DND-41 (cell line): ENCODE measurements around the gene KMT5C.
"Not testable (repeated sequence)": the region's sequence is repeated elsewhere in the genome, so short reads cannot be mapped to it uniquely, and the experiment has no call there.

Experiments
- ATAC-seq: fragments of 200-7000 bp; cut with Tn5 transposase; 3 replicates; pipeline ENCODE4 v1.9.1; 2021; ENCODE audit warnings: low read depth; ENCODE audit not compliant: insufficient read depth
- DNase-seq: peaks from one replicate; pipeline ENCODE4 v3.0.0-alpha.2; 2020
- H2AFZ ChIP-seq: 2 replicates; pipeline ENCODE4 v1.6.0; 2012; ENCODE audit warnings: low read depth, low read length
- H3K27ac ChIP-seq: 2 replicates; pipeline ENCODE4 v1.5.1; 2012; ENCODE audit warnings: low read length, inconsistent platforms
- H3K27me3 ChIP-seq: fragments of 200-600 bp; sonication (generic); 2 replicates; pipeline ENCODE4 v1.6.0; 2012; ENCODE audit warnings: low read length, mild to moderate bottlenecking, inconsistent platforms; ENCODE audit not compliant: insufficient read depth, poor library complexity
- H3K36me3 ChIP-seq: 2 replicates; pipeline ENCODE4 v1.5.1; 2012; ENCODE audit warnings: low read length, inconsistent platforms; ENCODE audit not compliant: insufficient read depth
- H3K4me1 ChIP-seq: 2 replicates; pipeline ENCODE4 v1.5.1; 2012; ENCODE audit warnings: mild to moderate bottlenecking, low read length; ENCODE audit not compliant: insufficient read depth
- H3K4me2 ChIP-seq: 2 replicates; pipeline ENCODE4 v1.6.0; 2012; ENCODE audit warnings: mild to moderate bottlenecking, moderate library complexity, low read length, inconsistent platforms; ENCODE audit not compliant: insufficient read depth
- H3K4me3 ChIP-seq, 2 experiments: fragments of 200-600 bp in 1 of 2; shearing (Covaris generic) in 1 of 2; 2 replicates each; pipeline ENCODE4 v1.5.1; 2012 to 2016; ENCODE audit warnings: inconsistent platforms in 2 of 2, low read length in 2 of 2, mild to moderate bottlenecking in 2 of 2, low read depth in 1 of 2, moderate library complexity in 1 of 2
- H3K79me2 ChIP-seq: 2 replicates; pipeline ENCODE4 v1.6.0; 2012; ENCODE audit warnings: low read length, inconsistent platforms; ENCODE audit not compliant: insufficient read depth
- H3K9ac ChIP-seq: 2 replicates; pipeline ENCODE4 v1.6.0; 2012; ENCODE audit warnings: low read depth, mild to moderate bottlenecking, inconsistent platforms, low read length, moderate library complexity
- H3K9me3 ChIP-seq: 2 replicates; pipeline ENCODE4 v1.5.1; 2012; ENCODE audit warnings: low read length, moderate library complexity, mild to moderate bottlenecking, inconsistent platforms; ENCODE audit not compliant: insufficient read depth, severe bottlenecking
- H4K20me1 ChIP-seq: 2 replicates; pipeline ENCODE4 v1.6.0; 2012; ENCODE audit warnings: low read length; ENCODE audit not compliant: insufficient read depth
- CTCF ChIP-seq: IDR thresholded peaks from 2 replicates; pipeline ENCODE4 v1.5.1; 2012; ENCODE audit warnings: borderline replicate concordance, low read length, moderate library complexity, mild to moderate bottlenecking; ENCODE audit not compliant: poor library complexity, severe bottlenecking; ENCODE audit errors: extremely low read depth
- EZH2 ChIP-seq: IDR thresholded peaks from 3 replicates; pipeline ENCODE4 v1.6.1; 2012; ENCODE audit warnings: borderline replicate concordance, low read depth, mild to moderate bottlenecking, moderate library complexity, low read length, inconsistent platforms; ENCODE audit not compliant: severe bottlenecking

The KMT5C gene

GRCh38 chr19:55321466-55322137 is 18.1 kb upstream of the KMT5C start:
- Histone ChIP-seq H3K27me3 (no peaks in the 10 kb centered on the region), H3K79me2 (no peaks in the 10 kb centered on the region), H3K4me3 (no peak overlapping the region), H3K9ac (no peak overlapping the region), H3K4me1 (no peaks in the 10 kb centered on the region), H4K20me1 (no peaks in the 10 kb centered on the region), H3K27ac (no peak overlapping the region), H3K4me2 (no peak overlapping the region), H2AFZ (no peak overlapping the region), H3K36me3 (no peaks in the 10 kb centered on the region), H3K9me3 (no peaks in the 10 kb centered on the region)
- ATAC-seq = no peak
- no peak for DNase-seq
- TF ChIP-seq EZH2 = no peak
- TF ChIP-seq CTCF = no peak

GRCh38 chr19:55322204-55322885 is 17.3 kb upstream of the KMT5C start:
- DNase-seq (no peak), ATAC-seq (no peak)
- H3K27ac ChIP-seq = no peak overlapping the region
- H3K27me3 ChIP-seq = no peaks in the 10 kb centered on the region
- no peak overlapping the region; the same call in 1 of the 2 replicates for H2AFZ ChIP-seq
- no peak overlapping the region for H3K4me2 ChIP-seq
- H3K9ac ChIP-seq = no peak overlapping the region
- no peak overlapping the region for H3K4me3 ChIP-seq
- no peaks in the 10 kb centered on the region for H3K4me1 ChIP-seq
- TF ChIP-seq CTCF = no peak
- TF ChIP-seq EZH2 = no peak
- no peaks in the 10 kb centered on the region for H4K20me1 ChIP-seq
- no peaks in the 10 kb centered on the region for H3K79me2 ChIP-seq
- H3K9me3 ChIP-seq = no peaks in the 10 kb centered on the region
- H3K36me3 ChIP-seq = no peaks in the 10 kb centered on the region

- H4K20me1 ChIP-seq = no peaks in the 10 kb centered on the region
- ATAC-seq = no peak
- H3K36me3 ChIP-seq = no peaks in the 10 kb centered on the region
- no peaks in the 10 kb centered on the region for H3K4me1 ChIP-seq
- H3K27ac ChIP-seq = no peak overlapping the region
- H3K4me2 ChIP-seq = no peak overlapping the region
- no peak overlapping the region for H3K4me3 ChIP-seq
- no peak overlapping the region for H2AFZ ChIP-seq
- no peak for DNase-seq
- H3K9ac ChIP-seq = no peak overlapping the region
- TF ChIP-seq CTCF (no peak), EZH2 (no peak)
- H3K79me2 ChIP-seq = no peaks in the 10 kb centered on the region
- H3K27me3 ChIP-seq = no peaks in the 10 kb centered on the region
- H3K9me3 ChIP-seq = no peaks in the 10 kb centered on the region
Measured at GRCh38 chr19:55324662-55325061, 15.0 kb upstream of the KMT5C start.

- H4K20me1 ChIP-seq = no peaks in the 10 kb centered on the region
- H3K27me3 ChIP-seq = no peaks in the 10 kb centered on the region
- no peak for DNase-seq
- no peaks in the 10 kb centered on the region for H3K4me1 ChIP-seq
- no peak within 1 kb of the TSS for H3K4me2 ChIP-seq
- no peak within 1 kb of the TSS for H3K27ac ChIP-seq
- H2AFZ ChIP-seq = no peak within 1 kb of the TSS
- H3K9me3 ChIP-seq = no peaks in the 10 kb centered on the region
- no peak for TF ChIP-seq EZH2
- TF ChIP-seq CTCF = no peak
- ATAC-seq = no peak
- H3K4me3 ChIP-seq = no peak within 1 kb of the TSS
- H3K79me2 ChIP-seq = no peaks in the 10 kb centered on the region
- no peaks in the 10 kb centered on the region for H3K36me3 ChIP-seq
- H3K9ac ChIP-seq = no peak within 1 kb of the TSS
Measured at GRCh38 chr19:55325172-55325571, 14.5 kb upstream of the KMT5C start, which contains the start of gene TMEM150B. TMEM150B (minus strand) TSS chr19:55325341; CDS start chr19:55321036, 4,305 bp downstream.

- not testable (repeated sequence) for DNase-seq, H4K20me1 ChIP-seq, H3K27ac ChIP-seq, H3K9me3 ChIP-seq, H3K27me3 ChIP-seq, H3K4me1 ChIP-seq, H3K9ac ChIP-seq, H3K4me2 ChIP-seq, H3K4me3 ChIP-seq, H2AFZ ChIP-seq, ATAC-seq, H3K79me2 ChIP-seq, H3K36me3 ChIP-seq
Measured at GRCh38 chr19:55328774-55329318, 10.8 kb upstream of the KMT5C start.
